GM18511 (cell line): ENCODE measurements around the gene AVPR2.

Experiments used
- ATAC-seq: cut with Tn5 transposase; IDR thresholded peaks from one replicate; pipeline ENCODE4 v1.9.1; 2021; ENCODE audit warnings: mild to moderate bottlenecking, moderate library complexity; ENCODE audit not compliant: unreplicated experiment

The AVPR2 gene

GRCh38 chrX:153903991-153904957 is at the start of gene AVPR2:
Gene AVPR2 (plus strand): TSS chrX:153904673. CDS start chrX:153905146, 473 bp downstream.
- ATAC-seq, result no peak

- no peak for ATAC-seq
Observed at GRCh38 chrX:153854702-153855101, 49.8 kb upstream of the AVPR2 start.

DNA sequence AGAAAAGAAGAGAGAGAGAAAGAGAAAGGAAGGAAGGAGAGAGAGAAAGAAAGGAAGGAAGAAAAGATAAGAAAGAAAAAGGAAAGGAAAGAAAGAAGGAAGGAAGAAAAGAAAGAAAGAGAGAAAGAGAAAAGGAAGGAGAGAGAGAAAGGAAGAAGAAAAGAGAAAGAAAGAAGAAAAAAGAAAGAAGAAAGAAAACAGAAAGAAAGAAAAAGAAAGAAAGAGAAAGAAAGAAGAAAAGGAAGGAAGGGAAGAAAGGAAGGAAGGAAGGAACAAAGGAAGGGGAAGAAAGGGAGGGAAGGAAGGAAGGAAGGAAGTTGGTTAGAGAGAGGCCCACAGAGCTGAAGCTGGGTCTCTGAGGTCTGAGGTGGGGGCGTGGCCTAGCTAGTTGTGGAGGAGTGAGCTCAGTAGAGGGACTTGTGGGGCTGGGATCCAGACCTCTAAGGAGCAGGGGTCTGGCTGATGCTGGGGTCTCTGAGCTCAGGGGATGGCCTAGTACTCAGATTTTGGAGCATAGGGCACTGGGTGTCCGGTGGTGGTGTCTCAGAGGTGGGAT is 47.0 kb upstream of the AVPR2 start:
- ATAC-seq, result no peak

- no peak for ATAC-seq
Observed at GRCh38 chrX:153861151-153861550, 43.3 kb upstream of the AVPR2 start.

- no peak for ATAC-seq
Observed at GRCh38 chrX:153861733-153862310, 42.7 kb upstream of the AVPR2 start.

- no peak for ATAC-seq
Observed at GRCh38 chrX:153862369-153863250, 41.9 kb upstream of the AVPR2 start.

DNA sequence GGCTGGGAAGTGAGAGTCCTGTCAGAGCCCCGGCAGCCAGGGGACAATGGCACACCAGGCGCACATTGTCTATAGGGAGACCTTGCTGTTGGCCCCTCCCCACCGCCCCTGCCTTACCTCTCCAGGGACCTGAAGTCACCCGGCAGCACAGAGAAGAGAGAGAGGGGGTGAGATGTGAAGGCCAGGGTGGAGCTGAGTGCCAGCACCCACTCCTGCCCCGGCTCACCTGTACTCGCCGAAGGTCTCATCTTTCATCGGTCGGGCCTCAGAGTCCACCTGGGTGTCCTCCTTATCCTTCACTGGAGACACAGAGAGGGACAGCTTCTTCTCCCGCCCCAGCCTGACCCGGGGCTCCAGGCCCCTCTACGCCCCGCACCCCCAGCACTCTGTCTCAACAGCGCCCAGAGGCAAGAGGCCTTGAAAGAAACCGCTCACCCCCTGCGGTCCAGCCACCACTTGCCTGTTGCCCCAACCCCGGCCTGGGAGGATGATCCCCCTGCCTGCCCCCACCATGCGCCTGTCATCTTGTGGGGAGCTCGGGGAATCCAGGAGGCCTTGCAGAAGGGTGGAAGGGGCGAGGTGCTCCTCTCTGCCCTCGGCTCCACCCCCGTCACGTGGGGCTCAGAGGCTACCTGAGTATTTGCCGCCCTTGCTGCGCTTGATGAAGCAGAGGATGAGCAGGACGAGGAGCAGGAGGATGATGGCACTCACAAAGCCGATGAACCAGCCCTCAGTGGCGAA is 41.1 kb upstream of the AVPR2 start:
- ATAC-seq, result no peak

DNA sequence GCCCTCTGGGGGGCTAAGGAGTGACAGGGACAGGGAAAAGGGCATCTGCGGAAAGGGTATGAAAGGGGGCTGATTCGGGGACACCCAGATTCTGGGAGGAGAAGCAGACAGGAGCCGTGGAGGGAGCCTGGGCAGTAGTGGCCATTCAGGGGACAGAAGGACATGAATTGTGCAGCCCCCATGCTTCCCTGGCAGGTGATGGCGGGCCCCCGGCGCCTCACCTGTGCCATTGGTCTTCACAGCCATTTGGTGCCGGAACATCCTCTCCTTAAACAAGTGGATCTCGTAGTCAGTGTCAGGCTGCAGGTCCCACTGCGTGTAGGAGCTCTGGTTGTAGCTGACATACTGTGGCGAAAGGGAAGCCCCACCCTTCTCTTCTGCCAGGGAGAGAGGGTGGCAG is 40.4 kb upstream of the AVPR2 start:
- no peak for ATAC-seq

DNA sequence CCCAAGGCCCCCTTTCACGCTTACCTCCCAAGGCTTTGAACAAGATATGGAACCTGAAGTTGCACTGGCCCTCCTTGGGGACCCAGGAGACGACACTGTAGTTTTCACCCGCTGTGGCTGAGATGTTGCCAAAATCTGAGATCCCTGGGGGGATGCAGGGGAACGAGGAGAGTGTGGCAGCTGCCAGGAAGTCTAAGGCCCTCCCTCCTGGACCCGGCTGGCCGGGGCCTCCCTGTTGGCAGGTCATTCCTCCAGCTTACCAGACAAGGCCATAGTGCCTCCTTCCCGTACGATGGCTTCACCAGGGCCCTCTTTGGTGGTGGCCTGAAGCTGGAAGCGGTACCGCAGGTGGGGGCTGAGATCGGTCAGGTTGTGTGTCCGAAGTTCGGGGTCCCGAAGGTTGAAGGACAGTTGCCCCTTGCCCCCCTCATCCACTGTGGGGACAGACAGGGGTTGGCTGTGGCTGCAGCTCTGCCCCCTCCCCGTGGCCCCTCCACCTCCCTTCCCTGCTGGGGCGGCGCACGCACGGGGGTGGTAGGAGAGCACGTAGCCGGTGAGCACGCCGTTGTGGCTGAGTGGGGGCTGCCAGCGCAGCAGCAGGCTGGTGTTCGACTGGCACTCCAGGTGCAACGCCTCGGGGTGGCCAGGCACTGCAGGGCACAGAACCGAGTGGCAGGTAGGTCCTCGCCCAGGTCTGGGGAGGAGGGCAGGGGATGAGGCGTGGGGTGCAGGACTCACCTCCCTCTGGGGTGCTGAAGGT is 39.7 kb upstream of the AVPR2 start:
- no peak for ATAC-seq

DNA sequence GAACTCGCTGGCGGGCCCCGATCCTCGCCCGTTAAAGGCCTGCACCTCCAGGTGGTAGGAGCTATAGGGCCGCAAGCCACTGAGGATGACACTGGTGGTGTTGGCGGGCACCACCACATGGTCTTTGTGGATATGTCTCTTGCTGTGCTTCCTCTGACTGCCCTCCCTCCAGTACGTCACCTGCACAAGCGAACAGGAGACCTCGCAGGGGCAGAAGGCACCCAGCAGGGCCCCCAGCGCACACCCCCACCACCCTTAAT is 39.2 kb upstream of the AVPR2 start:
- no peak for ATAC-seq

- ATAC-seq, result no peak
Observed at GRCh38 chrX:153865685-153866084, 38.8 kb upstream of the AVPR2 start.

- no peak for ATAC-seq
Observed at GRCh38 chrX:153866302-153867019, 38.0 kb upstream of the AVPR2 start.

DNA sequence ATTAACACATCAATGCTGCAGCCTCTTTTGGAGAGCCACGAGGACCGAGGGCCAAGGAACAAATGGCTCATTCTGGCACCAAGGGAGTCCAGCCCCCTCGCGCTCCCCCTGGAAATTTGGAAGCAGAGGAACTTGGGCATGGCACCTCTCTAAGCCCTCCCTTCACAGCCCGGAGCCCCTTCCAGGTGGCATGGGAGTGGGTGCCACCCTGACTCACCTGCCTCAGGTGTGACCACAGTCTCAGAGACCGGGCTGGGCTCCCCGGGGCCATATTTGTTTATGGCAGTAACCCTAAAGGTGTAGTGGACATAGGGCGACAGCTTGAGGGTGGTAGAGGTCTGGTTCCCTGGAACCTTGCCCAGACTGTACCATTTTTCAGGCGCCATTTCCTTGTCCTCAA is 37.3 kb upstream of the AVPR2 start:
- ATAC-seq, result no peak

GRCh38 chrX:153867671-153868070 is 36.8 kb upstream of the AVPR2 start:
- ATAC-seq, result no peak

GRCh38 chrX:153868576-153869472 is 35.6 kb upstream of the AVPR2 start:
- no peak for ATAC-seq

GRCh38 chrX:153869473-153870287 is 34.8 kb upstream of the AVPR2 start:
- ATAC-seq, result no peak

DNA sequence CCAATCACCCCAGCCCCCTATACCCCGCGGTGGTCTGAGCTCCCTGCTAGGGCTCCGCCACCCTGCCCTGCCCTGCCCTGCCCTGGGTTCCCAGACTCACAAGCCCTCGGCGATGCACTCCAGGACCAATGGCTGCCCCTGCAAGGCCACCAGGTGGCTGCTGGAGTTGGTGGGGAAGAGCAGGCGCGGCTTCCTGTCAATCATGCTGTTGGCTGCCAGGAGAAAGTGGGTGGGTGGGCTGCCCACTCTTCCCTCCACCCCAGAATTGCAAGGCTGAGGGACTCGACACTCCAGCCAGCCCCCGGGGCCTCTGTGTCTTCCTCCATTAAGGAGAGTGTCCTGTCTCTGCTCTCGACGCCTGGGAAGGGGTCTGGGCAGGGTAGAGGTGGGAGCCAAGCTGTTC is 34.2 kb upstream of the AVPR2 start:
- no peak for ATAC-seq
